Subcutaneous adipose tissue (tissue), 4 donors: ENCODE measurements around the gene BTG2. TPM values are rescaled to one million over a fixed set of nuclear protein-coding genes. Genes with fewer than 3 reads are reported as not detected.

Experiments
- CTCF ChIP-seq: fragments of 450-650 bp; IDR thresholded peaks from one replicate; pipeline ENCODE4 v1.5.1; 2016; ENCODE audit warnings: low read depth, mild to moderate bottlenecking, control low read depth, antibody characterized with exemption, moderate library complexity
- total RNA-seq, 4 donors: library from RNA; depleted of rRNA; stranded (reverse); fragments of >200 nt; gene quantifications; one replicate each; pipeline ENCODE4 v1.1.0, GENCODE V29; 2016

The BTG2 gene
- total RNA-seq, 4 donors from 2014 or later, result 68.5 to 121 (median 80.4) TPM

GRCh38 chr1:203320591-203321272, 15.4 kb downstream of the BTG2 start:
- no peak for TF ChIP-seq CTCF

- TF ChIP-seq CTCF, result no peak
Measured at GRCh38 chr1:203321273-203322052, 16.1 kb downstream of the BTG2 start.

- TF ChIP-seq CTCF, result no peak
Measured at GRCh38 chr1:203322500-203323179, 17.3 kb downstream of the BTG2 start.

GRCh38 chr1:203323587-203323986, 18.3 kb downstream of the BTG2 start:
- TF ChIP-seq CTCF, result no peak

- no peak for TF ChIP-seq CTCF
Measured at GRCh38 chr1:203324105-203325025, 19.0 kb downstream of the BTG2 start.

- TF ChIP-seq CTCF, result no peak
Measured at GRCh38 chr1:203325026-203325417, 19.7 kb downstream of the BTG2 start.
